H9 (cell line): Measurements from ENCODE around the gene BMPER. TPM values are rescaled to one million over a fixed set of nuclear protein-coding genes. Genes with fewer than 3 reads are reported as not detected.

Experiments
- DNase-seq: peaks from one replicate; pipeline ENCODE4 v3.0.0-alpha.2; 2017
- H2AFZ ChIP-seq: one replicate; pipeline ENCODE4 v1.6.1; 2013; ENCODE audit warnings: mild to moderate bottlenecking, low read length, control low read depth, moderate library complexity
- H2AK5ac ChIP-seq: 2 replicates; pipeline ENCODE4 v1.6.1; 2013; ENCODE audit warnings: low read length, control low read depth, mixed read lengths; ENCODE audit not compliant: insufficient read length
- H2BK120ac ChIP-seq: one replicate; pipeline ENCODE4 v1.6.1; 2013; ENCODE audit warnings: low read depth, mild to moderate bottlenecking, low read length, control low read depth, inconsistent platforms; ENCODE audit not compliant: poor library complexity, severe bottlenecking
- H2BK12ac ChIP-seq: 2 replicates; pipeline ENCODE4 v1.6.1; 2013; ENCODE audit warnings: low read length, control low read depth, mixed read lengths, low read depth; ENCODE audit not compliant: insufficient read length
- H2BK15ac ChIP-seq: 2 replicates; pipeline ENCODE4 v1.6.1; 2013; ENCODE audit warnings: low read depth, low read length, control low read depth
- H2BK20ac ChIP-seq: one replicate; pipeline ENCODE4 v1.6.1; 2013; ENCODE audit warnings: low read depth, mild to moderate bottlenecking, low read length, control low read depth, inconsistent platforms; ENCODE audit not compliant: poor library complexity, severe bottlenecking
- H2BK5ac ChIP-seq: 2 replicates; pipeline ENCODE4 v1.6.1; 2013; ENCODE audit warnings: low read length, control low read depth, mixed read lengths; ENCODE audit not compliant: insufficient read length
- H3K14ac ChIP-seq: 2 replicates; pipeline ENCODE4 v1.6.1; 2013; ENCODE audit warnings: low read length, control low read depth; ENCODE audit not compliant: insufficient read depth
- H3K18ac ChIP-seq: 2 replicates; pipeline ENCODE4 v1.6.1; 2013; ENCODE audit warnings: low read depth, mild to moderate bottlenecking, mixed read lengths, low read length, control low read depth; ENCODE audit not compliant: insufficient read length
- H3K23ac ChIP-seq: 2 replicates; pipeline ENCODE4 v1.6.1; 2013; ENCODE audit warnings: low read length, control low read depth, mixed read lengths, low read depth; ENCODE audit not compliant: insufficient read length
- H3K23me2 ChIP-seq: 2 replicates; pipeline ENCODE4 v1.6.1; 2013; ENCODE audit warnings: low read depth, mild to moderate bottlenecking, mixed read lengths, low read length, control low read depth; ENCODE audit not compliant: insufficient read length, poor library complexity, severe bottlenecking
- H3K27ac ChIP-seq: 2 replicates; pipeline ENCODE4 v1.5.1; 2013; ENCODE audit warnings: low read length, control low read depth, mixed read lengths, low read depth; ENCODE audit not compliant: insufficient read length
- H3K27me3 ChIP-seq: 2 replicates; pipeline ENCODE4 v1.6.1; 2013; ENCODE audit warnings: low read length, control low read depth, inconsistent platforms; ENCODE audit not compliant: insufficient read depth
- H3K4ac ChIP-seq: 2 replicates; pipeline ENCODE4 v1.6.1; 2013; ENCODE audit warnings: low read depth, mild to moderate bottlenecking, control low read depth, inconsistent platforms, low read length, moderate library complexity
- H3K4me1 ChIP-seq: 2 replicates; pipeline ENCODE4 v1.6.1; 2013; ENCODE audit warnings: low read length, control low read depth, inconsistent platforms; ENCODE audit not compliant: insufficient read depth
- H3K4me2 ChIP-seq: 2 replicates; pipeline ENCODE4 v1.6.1; 2013; ENCODE audit warnings: low read length, control low read depth, mixed read lengths; ENCODE audit not compliant: insufficient read length, insufficient read depth
- H3K56ac ChIP-seq: 2 replicates; pipeline ENCODE4 v1.6.1; 2013; ENCODE audit warnings: low read depth, mild to moderate bottlenecking, mixed read lengths, low read length, control low read depth; ENCODE audit not compliant: insufficient read length
- H3K79me1 ChIP-seq: 2 replicates; pipeline ENCODE4 v1.6.1; 2013; ENCODE audit warnings: low read depth, mild to moderate bottlenecking, moderate library complexity, low read length, control low read depth, inconsistent platforms; ENCODE audit not compliant: insufficient read depth, poor library complexity, severe bottlenecking
- H3K79me2 ChIP-seq: 2 replicates; pipeline ENCODE4 v1.6.1; 2013; ENCODE audit warnings: low read length, control low read depth, inconsistent platforms; ENCODE audit not compliant: insufficient read depth
- H3K9ac ChIP-seq: 2 replicates; pipeline ENCODE4 v1.6.1; 2013; ENCODE audit warnings: low read length, control low read depth, mixed read lengths; ENCODE audit not compliant: insufficient read length; ENCODE audit errors: extremely low read depth
- H3K9me3 ChIP-seq: one replicate; pipeline ENCODE4 v1.6.1; 2013; ENCODE audit warnings: low read depth, low read length, inconsistent platforms; ENCODE audit not compliant: control insufficient read depth
- H3T11ph ChIP-seq: one replicate; pipeline ENCODE4 v1.6.1; 2013; ENCODE audit warnings: mild to moderate bottlenecking, low read length, control low read depth, inconsistent platforms
- H4K20me1 ChIP-seq: one replicate; pipeline ENCODE4 v1.6.1; 2013; ENCODE audit not compliant: control insufficient read depth, insufficient read length, insufficient read depth
- H4K5ac ChIP-seq: 2 replicates; pipeline ENCODE4 v1.6.1; 2013; ENCODE audit warnings: low read depth, mild to moderate bottlenecking, mixed read lengths, low read length, control low read depth; ENCODE audit not compliant: insufficient read length
- H4K8ac ChIP-seq: replicated peaks from 2 replicates; pipeline ENCODE4 v1.6.1; 2013; ENCODE audit warnings: low read length, control low read depth, mixed read lengths, low read depth; ENCODE audit not compliant: insufficient read length
- H4K91ac ChIP-seq: 2 replicates; pipeline ENCODE4 v1.6.1; 2013; ENCODE audit warnings: low read depth, mild to moderate bottlenecking, moderate library complexity, mixed read lengths, low read length, control low read depth; ENCODE audit not compliant: insufficient read length
- H3K27ac Mint-ChIP-seq, 3 experiments: 2 replicates in 2 of 3; 3 replicates in 1 of 3; pipeline ENCODE4 v1.8.0; 2020 to 2021; ENCODE audit warnings: mixed read lengths in 3 of 3, mild to moderate bottlenecking in 1 of 3, moderate library complexity in 1 of 3
- H3K27me3 Mint-ChIP-seq: 2 replicates; pipeline ENCODE4 v1.8.0; 2021; ENCODE audit warnings: low read depth, mild to moderate bottlenecking, moderate library complexity, mixed read lengths
- H3K36me3 Mint-ChIP-seq, 3 experiments: 2 replicates in 2 of 3; 3 replicates in 1 of 3; pipeline ENCODE4 v1.8.0; 2020 to 2021; ENCODE audit warnings: low read depth in 3 of 3, mixed read lengths in 3 of 3; ENCODE audit not compliant: insufficient read depth in 1 of 3
- H3K4me1 Mint-ChIP-seq, 2 experiments: 2 replicates each; pipeline ENCODE4 v1.8.0; 2020; ENCODE audit warnings: mixed read lengths in 2 of 2
- H3K4me3 Mint-ChIP-seq, 2 experiments: 2 replicates in 1 of 2; 3 replicates in 1 of 2; pipeline ENCODE4 v1.8.0; 2020 to 2021; ENCODE audit warnings: mild to moderate bottlenecking in 2 of 2, mixed read lengths in 2 of 2, moderate library complexity in 1 of 2
- H3K9me3 Mint-ChIP-seq, 2 experiments: 2 replicates in 1 of 2; 3 replicates in 1 of 2; pipeline ENCODE4 v1.8.0; 2020; ENCODE audit warnings: mild to moderate bottlenecking in 2 of 2, mixed read lengths in 2 of 2, moderate library complexity in 1 of 2
- CTCF ChIP-seq: fragments of 200-600 bp; sonication (generic); conservative IDR thresholded peaks from 3 replicates; pipeline ENCODE4 v1.8.0; 2021; ENCODE audit warnings: antibody characterized with exemption, mild to moderate bottlenecking
- WGBS: extraction: QIAGEN DNeasy Blood & Tissue Kit; methylation state at CpG from one replicate; pipeline ENCODE4 v1.1.7; 2013; ENCODE audit warnings: missing lambda C conversion rate, low lambda C conversion rate, mixed read lengths; ENCODE audit not compliant: insufficient read length; ENCODE audit errors: extremely low coverage; 5-methylcytosine and 5-hydroxymethylcytosine counted together
- total RNA-seq: library from RNA; stranded (reverse); gene quantifications from 2 replicates; pipeline ENCODE4 v1.2.1, GENCODE V29; 2021

The BMPER gene
- total RNA-seq, 1 experiment from 2014 or later, result 0.20 TPM

GRCh38 chr7:33923440-33924229 lies 18.3 kb downstream of the BMPER start:
- no peaks in the 10 kb centered on the region for H3K27me3 ChIP-seq
- H3K79me2 ChIP-seq, result no peaks in the 10 kb centered on the region
- H2BK20ac ChIP-seq, result no peak overlapping the region
- no peak overlapping the region for H3K4ac ChIP-seq
- peak; percentile 42; the same call in 2 of the 3 replicates for TF ChIP-seq CTCF
- H4K8ac ChIP-seq, result no peak overlapping the region
- WGBS, result no CpG with 5 or more reads among the region's 5 CpGs
- H3K27ac ChIP-seq, result no peak overlapping the region
- no peak overlapping the region for H4K91ac ChIP-seq
- no peak overlapping the region for H3K23ac ChIP-seq
- no peak overlapping the region for H2AFZ ChIP-seq
- H4K5ac ChIP-seq, result no peak overlapping the region
- Mint-ChIP-seq H3K9me3 (no peaks in the 10 kb centered on the region), H3K27ac (no peak overlapping the region), H3K36me3 (no peaks in the 10 kb centered on the region), H3K4me1 (peaks cover 6% of the 10 kb centered on the region in 2 experiments; a peak in 3 of 4 replicates), H3K27me3 (peaks cover 7% of the 10 kb centered on the region), H3K4me3 (no peak overlapping the region)
- H3K4me2 ChIP-seq, result no peak overlapping the region
- no peaks in the 10 kb centered on the region for H3K23me2 ChIP-seq
- H2BK15ac ChIP-seq, result no peak overlapping the region
- no peak overlapping the region for H2BK12ac ChIP-seq
- no peak overlapping the region for H3T11ph ChIP-seq
- H2BK120ac ChIP-seq, result no peak overlapping the region
- no peak for DNase-seq
- H2AK5ac ChIP-seq, result no peak overlapping the region
- no peak overlapping the region for H3K56ac ChIP-seq
- H3K79me1 ChIP-seq, result no peaks in the 10 kb centered on the region
- H3K4me1 ChIP-seq, result no peaks in the 10 kb centered on the region
- no peaks in the 10 kb centered on the region for H4K20me1 ChIP-seq
- H2BK5ac ChIP-seq, result no peak overlapping the region
- H3K14ac ChIP-seq, result no peak overlapping the region
- no peak overlapping the region for H3K9ac ChIP-seq
- H3K9me3 ChIP-seq, result no peaks in the 10 kb centered on the region
- H3K18ac ChIP-seq, result no peak overlapping the region
